Activated CD8-positive, alpha-beta memory T cell treated with anti-CD3 and anti-CD28 coated beads for 24 hours (primary cell): ENCODE results near the gene ZDHHC19.
"Not testable (repeated sequence)": the region's sequence is repeated elsewhere in the genome, so short reads cannot be mapped to it uniquely, and the experiment has no call there.

ENCODE experiments used
- DNase-seq: peaks from one replicate; pipeline ENCODE4 v3.0.0-alpha.2; 2020

Gene ZDHHC19

GRCh38 chr3:196175722-196176121, 35.5 kb downstream of the ZDHHC19 start:
- DNase-seq = no peak

DNA sequence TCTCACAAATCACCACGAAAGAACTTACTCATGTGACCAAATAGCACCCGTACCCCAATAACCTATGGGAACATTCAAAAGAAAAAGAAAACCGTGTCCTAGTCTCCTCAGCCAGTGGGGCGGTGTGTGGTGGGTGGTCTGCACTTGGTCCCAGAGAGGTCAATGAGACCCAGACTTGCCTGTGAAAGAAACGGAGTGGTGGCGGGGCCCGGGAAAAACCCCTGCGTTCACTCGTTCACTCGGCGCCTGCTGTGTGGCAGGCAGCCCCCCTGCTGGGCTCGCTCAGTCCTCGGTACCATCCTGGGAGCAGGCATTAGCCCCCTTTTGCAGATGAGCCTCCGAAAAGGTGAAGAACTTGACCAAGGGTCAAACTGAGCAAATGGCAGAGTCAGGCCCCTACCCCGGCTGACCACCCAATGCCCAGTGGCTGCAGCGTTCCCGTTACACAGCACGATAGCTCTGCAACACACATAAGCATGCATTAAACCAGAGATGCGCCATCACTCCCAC, 36.0 kb downstream of the ZDHHC19 start:
- no peak for DNase-seq

GRCh38 chr3:196174652-196175051, 36.5 kb downstream of the ZDHHC19 start:
- DNase-seq = no peak

- DNase-seq = not testable (repeated sequence)
Measured at GRCh38 chr3:196170296-196170695, 40.9 kb downstream of the ZDHHC19 start.

DNA sequence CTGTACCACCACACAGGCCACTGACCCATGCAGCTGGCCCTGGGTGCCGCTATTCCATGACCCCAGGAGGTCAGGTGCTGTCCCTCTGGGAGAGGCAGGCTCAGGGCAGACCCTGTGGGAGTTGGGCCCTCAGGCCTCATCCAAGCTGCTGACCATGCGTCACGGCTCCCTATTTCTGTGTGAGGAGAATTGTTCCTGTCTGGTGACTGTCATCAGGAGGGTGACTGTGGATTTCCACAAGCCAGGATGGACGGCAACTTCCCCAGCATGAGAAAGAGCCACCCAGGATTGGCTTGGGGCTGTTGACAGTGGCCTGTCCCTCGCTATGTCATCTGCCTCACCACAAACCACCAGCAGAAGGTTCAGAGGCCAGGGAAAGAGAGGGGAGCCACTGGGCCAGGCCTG, 41.4 kb downstream of the ZDHHC19 start:
- DNase-seq = no peak

DNA sequence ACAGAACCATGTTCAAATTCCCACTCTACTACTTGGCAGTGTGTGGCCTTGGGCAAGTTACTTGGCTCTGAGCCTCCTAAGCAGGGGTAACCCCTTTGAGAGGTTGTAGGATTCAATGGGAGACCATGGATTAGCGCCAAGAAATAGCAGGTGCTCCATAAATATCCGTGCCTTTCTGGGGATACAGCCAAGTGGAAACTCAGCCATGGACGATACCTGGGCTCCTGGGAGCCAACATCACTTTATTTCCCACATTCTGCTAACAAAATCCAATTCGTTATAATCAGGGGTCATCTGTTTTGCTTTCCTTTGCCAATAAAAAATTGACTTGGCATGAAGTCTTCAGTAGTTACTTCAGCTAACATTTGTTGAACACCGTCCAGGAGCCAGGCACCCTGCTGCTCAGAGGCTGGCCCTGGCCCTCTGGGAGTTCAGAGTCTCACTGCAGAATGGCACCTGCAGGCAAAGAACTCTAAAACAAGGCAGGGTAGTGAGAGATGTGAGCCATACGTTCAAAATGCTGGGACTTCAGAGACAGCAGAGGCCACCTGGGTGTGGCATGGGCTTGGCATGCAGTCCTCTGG, 42.3 kb downstream of the ZDHHC19 start:
- no peak for DNase-seq

GRCh38 chr3:196166741-196167140, 44.5 kb downstream of the ZDHHC19 start:
- DNase-seq = no peak

DNA sequence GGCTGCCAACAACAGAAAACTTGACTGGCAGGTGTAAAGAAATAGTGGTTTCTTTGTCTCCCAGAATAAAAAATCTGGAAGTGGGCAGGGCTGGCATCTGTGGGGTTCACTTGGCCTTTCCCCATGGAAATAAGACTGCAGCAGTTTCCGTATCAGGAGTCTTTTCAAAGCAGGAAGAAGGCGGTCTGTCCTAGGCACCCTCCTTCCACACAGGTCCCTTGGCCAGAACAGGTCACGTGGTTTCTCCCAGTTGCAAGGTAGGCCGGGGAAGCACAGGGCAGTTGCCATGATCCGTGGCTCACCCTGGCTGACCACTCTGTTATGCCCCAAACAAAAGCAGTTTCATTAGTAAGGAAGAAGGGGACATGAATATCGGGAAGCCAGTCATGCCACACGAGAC, 45.4 kb downstream of the ZDHHC19 start:
- no peak for DNase-seq

DNA sequence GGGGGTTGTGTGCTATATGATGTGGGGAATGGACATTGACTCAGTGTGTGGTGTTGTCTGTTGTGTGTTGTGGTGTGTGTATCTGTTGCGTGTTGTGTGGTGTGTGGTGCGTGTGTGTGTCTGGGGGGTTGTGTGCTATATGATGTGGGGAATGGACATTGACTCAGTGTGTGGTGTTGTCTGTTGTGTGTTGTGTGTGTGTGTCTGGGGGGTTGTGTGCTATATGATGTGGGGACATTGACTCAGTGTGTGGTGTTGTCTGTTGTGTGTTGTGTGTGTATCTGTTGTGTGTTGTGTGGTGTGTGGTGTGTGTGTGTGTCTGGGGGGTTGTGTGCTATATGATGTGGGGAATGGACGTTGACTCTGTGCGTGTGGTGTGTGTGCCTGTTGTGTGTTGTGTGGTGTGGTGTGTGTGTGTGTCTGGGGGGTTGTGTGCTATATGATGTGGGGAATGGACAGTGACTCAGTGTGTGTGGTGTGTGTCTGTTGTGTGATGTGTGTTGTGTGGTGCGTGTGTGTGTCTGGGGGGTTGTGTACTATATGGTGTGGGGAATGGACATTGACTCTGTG, 46.1 kb downstream of the ZDHHC19 start:
- DNase-seq = not testable (repeated sequence)

GRCh38 chr3:196164576-196164975, 46.6 kb downstream of the ZDHHC19 start:
- no peak for DNase-seq

GRCh38 chr3:196163666-196164493, 47.3 kb downstream of the ZDHHC19 start:
- no peak for DNase-seq

GRCh38 chr3:196163212-196163611, 48.0 kb downstream of the ZDHHC19 start:
- DNase-seq = no peak

GRCh38 chr3:196162679-196163078, 48.5 kb downstream of the ZDHHC19 start:
- no peak for DNase-seq

DNA sequence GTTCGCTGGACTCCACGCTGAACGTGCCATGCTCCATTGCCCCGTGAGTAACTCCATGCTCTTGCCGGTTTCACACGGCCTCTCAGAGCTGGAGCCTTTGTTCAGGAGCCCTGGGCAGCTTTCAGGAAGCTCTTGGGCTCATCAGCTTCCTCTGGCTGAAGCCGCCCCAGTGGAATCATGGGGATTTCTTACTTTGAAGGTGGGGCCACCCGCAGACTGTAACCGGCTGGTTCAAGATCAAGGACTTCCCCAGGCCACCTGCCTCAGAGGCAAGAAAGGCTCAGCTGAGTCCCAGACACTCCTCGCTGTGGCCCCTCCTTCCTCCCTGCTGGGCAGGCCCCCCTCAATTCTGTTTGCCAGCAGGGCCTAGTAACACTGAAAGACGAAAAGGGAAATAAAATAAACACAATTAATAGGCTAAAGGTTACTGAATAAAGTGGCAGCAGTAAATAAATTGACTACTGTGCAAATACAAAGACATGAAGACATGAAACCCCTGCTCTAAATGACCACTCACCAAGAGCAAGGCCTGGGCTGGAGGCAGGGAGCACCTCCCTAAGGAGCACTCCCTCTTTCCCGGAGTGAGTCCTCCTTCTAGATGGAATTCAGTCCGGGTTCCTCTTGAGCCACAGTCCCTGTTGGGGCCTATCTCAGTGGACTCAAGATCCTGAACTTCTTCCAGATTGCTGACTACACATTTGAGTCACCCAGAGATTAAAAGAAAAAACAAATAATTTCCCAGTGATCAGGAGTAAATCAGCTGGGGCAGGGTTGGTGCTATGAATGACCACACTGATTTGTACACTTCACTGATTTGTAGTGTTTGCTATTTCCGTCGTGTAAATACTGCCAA, 51.0 kb downstream of the ZDHHC19 start:
- DNase-seq = no peak

DNA sequence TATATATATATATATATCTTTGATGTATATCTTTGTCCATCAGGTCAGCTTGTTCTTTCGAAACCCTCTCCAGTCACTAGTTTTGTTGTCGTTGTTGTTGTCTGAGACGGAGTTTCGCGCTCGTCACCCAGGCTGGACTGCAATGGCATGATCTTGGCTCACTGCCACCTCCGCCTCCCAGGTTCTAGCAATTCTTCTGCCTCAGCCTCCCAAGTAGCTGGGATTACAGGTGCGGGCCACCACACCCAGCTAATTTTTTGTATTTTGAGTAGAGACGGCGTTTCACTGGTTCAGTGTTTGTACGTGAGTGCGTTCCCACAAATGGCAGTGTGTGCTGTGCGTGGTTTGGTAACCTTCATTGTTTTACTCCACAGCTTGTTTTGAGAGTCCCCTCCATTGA, 51.7 kb downstream of the ZDHHC19 start:
- DNase-seq = no peak

- DNase-seq = no peak
Measured at GRCh38 chr3:196156160-196156559, 55.0 kb downstream of the ZDHHC19 start.

- no peak for DNase-seq
Measured at GRCh38 chr3:196150481-196150880, 60.7 kb downstream of the ZDHHC19 start.

GRCh38 chr3:196149831-196150301, 61.3 kb downstream of the ZDHHC19 start:
- DNase-seq = no peak

- no peak for DNase-seq
Measured at GRCh38 chr3:196149375-196149774, 61.8 kb downstream of the ZDHHC19 start.
